ENCODE results near the gene DIP2C. TPM values are rescaled to one million over a fixed set of nuclear protein-coding genes. Genes with fewer than 3 reads are reported as not detected.

DIP2C gene
- total and polyA plus RNA-seq, 8 donors = 2.4 to 40.1 (median 21.0) TPM

DNA sequence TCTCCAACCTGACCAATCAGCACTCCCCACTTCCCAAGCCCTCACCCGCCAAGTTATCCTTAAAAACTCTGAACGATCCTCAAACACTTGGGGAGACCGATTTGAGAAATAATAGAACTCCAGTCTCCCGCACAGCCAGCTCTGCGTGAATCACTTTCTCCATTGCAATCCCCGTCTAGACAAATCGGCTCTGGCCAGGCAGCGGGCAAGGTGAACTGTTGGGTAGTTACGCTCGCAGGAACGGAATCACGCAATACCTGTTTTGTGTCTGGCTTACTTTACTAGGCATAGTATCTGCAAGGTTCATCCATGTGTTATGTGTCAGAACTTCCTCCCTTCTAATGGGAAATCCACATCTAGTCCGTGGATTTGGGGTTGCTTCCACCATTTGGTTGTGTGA, 282.5 kb downstream of the DIP2C start:
- Histone ChIP-seq H3K36me3 (peaks cover 10 to 65% (median 52%) of the 10 kb centered on the region in 4 donors), H3K9me3 (no peaks in the 10 kb centered on the region), H3K4me1 (no peaks in the 10 kb centered on the region), H3K27ac (no peak overlapping the region), H3K4me3 (no peak overlapping the region), H3K27me3 (no peaks in the 10 kb centered on the region)
- DNase-seq = no peak
- TF ChIP-seq POLR2A (IDR thresholded peaks at IDR 0.05) (no peak), POLR2AphosphoS5 (IDR thresholded peaks at IDR 0.05) (no peak), CTCF (IDR thresholded peaks at IDR 0.05) (no peak), EP300 (IDR thresholded peaks at IDR 0.05) (no peak)
- 95 to 98% (median 97%) methylated on average over 13 of the region's 13 CpGs for WGBS, 5 donors
- intact Hi-C loops (cut with DNase I; ENCODE audit: low total_unique reads) = no loop called here

GRCh38 chr10:405648-406047, 283.8 kb downstream of the DIP2C start:
- DNase-seq = no peak
- Histone ChIP-seq H3K4me3 (no peak overlapping the region), H3K9me3 (no peaks in the 10 kb centered on the region), H3K4me1 (no peaks in the 10 kb centered on the region), H3K27me3 (no peaks in the 10 kb centered on the region), H3K36me3 (peaks cover 10 to 55% (median 47%) of the 10 kb centered on the region in 4 donors), H3K27ac (no peak overlapping the region)
- intact Hi-C loops (cut with DNase I; ENCODE audit: low total_unique reads) = no loop called here
- WGBS, 5 donors = 87 to 94% (median 88%) methylated on average over 12 of the region's 12 CpGs
- no peak for TF ChIP-seq CTCF (IDR thresholded peaks at IDR 0.05)
- TF ChIP-seq POLR2AphosphoS5 (IDR thresholded peaks at IDR 0.05) = no peak
- no peak for TF ChIP-seq EP300 (IDR thresholded peaks at IDR 0.05)
- no peak for TF ChIP-seq POLR2A (IDR thresholded peaks at IDR 0.05)

DNA sequence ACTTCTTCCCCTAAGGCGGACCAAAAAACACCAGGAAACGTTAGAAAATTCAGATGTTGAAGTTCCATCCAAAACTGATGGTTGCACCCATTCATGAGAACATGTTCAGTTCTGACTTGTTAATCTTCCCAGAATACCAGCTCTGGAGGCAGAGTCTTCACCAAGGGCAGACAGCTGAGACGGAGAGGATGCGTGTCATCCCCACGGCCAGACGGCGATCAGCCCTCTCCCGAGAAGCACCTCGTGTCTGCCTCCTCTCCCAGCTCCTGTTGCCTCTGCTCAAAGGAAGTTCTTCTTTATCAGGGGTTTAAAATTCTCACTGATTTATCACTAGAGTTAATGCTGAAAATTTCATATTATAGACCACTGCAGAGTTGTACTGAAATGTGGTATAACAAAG, 284.5 kb downstream of the DIP2C start:
- DNase-seq = no peak
- no peak overlapping the region for H3K4me3 ChIP-seq
- peaks cover 10 to 57% (median 43%) of the 10 kb centered on the region in 4 donors for H3K36me3 ChIP-seq
- no peaks in the 10 kb centered on the region for H3K9me3 ChIP-seq
- intact Hi-C loops (cut with DNase I; ENCODE audit: low total_unique reads) = no loop called here
- H3K27ac ChIP-seq = no peak overlapping the region
- 93 to 96% (median 95%) methylated on average over 9 of the region's 9 CpGs for WGBS, 5 donors
- no peaks in the 10 kb centered on the region for H3K4me1 ChIP-seq
- no peaks in the 10 kb centered on the region for H3K27me3 ChIP-seq
- TF ChIP-seq CTCF (IDR thresholded peaks at IDR 0.05) (no peak), EP300 (IDR thresholded peaks at IDR 0.05) (no peak)

DNA sequence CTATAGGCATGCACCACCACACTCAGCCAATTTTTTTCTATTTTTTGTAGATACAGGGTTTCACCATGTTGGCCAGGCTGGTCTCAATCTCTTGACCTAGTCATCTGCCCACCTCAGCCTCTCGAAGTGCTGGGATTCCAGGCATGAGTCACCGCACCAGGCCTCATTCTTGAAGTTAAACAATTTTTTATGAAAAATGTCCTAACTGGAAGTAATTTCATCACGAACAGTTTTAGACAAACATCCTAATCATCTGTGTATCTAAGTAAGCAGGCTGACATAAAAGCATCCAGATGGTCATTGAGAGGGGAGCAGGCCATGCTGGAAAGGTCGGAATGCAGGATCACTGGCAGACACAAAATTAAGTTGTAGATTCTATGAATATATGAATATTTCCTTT, 285.1 kb downstream of the DIP2C start:
- Histone ChIP-seq H3K27me3 (no peaks in the 10 kb centered on the region), H3K9me3 (no peaks in the 10 kb centered on the region), H3K4me3 (no peak overlapping the region), H3K4me1 (no peaks in the 10 kb centered on the region), H3K36me3 (peaks cover 10 to 61% (median 43%) of the 10 kb centered on the region in 4 donors), H3K27ac (no peak overlapping the region)
- DNase-seq = no peak
- TF ChIP-seq EP300 (IDR thresholded peaks at IDR 0.05) = no peak
- TF ChIP-seq POLR2AphosphoS5 (IDR thresholded peaks at IDR 0.05) = no peak
- no peak for TF ChIP-seq CTCF (IDR thresholded peaks at IDR 0.05)
- no peak for TF ChIP-seq POLR2A (IDR thresholded peaks at IDR 0.05)
- WGBS, 5 donors = 81 to 87% (median 84%) methylated on average over 4 of the region's 4 CpGs
- intact Hi-C loops (cut with DNase I; ENCODE audit: low total_unique reads) = no loop called here

All from stomach (tissue), 9 donors.